ENCODE results near the gene MPRIP. TPM values are rescaled to one million over a fixed set of nuclear protein-coding genes. Genes with fewer than 3 reads are reported as not detected.

The MPRIP gene
- total RNA-seq, 1 donor: 86.5 TPM

DNA sequence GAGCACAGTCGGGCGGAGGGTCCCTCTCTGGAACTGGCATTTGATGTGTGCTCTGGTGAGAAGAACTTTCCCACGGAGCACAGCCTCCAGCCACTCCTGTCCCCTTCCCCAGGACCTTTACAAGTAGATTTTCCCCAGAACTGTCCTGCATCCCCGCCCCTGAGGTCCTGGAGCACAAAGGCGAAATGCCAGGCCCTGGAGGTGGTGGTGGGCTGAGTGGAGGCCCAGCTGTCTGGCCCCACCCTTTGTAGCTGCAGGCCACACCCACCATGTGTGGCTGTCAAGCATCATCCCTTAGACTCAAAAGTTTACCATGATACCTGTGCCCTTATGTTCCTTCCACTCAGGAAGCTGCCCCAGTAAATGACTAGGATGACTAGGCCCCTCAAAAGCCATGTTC, 126.1 kb downstream of the MPRIP start:
- H3K4me3 ChIP-seq (ENCODE audit: low read depth, low read length): no peak overlapping the region
- TF ChIP-seq, protein P1, sequence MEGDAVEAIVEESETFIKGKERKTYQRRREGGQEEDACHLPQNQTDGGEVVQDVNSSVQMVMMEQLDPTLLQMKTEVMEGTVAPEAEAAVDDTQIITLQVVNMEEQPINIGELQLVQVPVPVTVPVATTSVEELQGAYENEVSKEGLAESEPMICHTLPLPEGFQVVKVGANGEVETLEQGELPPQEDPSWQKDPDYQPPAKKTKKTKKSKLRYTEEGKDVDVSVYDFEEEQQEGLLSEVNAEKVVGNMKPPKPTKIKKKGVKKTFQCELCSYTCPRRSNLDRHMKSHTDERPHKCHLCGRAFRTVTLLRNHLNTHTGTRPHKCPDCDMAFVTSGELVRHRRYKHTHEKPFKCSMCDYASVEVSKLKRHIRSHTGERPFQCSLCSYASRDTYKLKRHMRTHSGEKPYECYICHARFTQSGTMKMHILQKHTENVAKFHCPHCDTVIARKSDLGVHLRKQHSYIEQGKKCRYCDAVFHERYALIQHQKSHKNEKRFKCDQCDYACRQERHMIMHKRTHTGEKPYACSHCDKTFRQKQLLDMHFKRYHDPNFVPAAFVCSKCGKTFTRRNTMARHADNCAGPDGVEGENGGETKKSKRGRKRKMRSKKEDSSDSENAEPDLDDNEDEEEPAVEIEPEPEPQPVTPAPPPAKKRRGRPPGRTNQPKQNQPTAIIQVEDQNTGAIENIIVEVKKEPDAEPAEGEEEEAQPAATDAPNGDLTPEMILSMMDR (IDR thresholded peaks at IDR 0.05; ENCODE audit: insufficient read depth, low read length): no peak
- no peak for DNase-seq (ENCODE audit: low read depth)

- DNase-seq (ENCODE audit: low read depth): no peak
- no peak overlapping the region for H3K4me3 ChIP-seq (ENCODE audit: low read depth, low read length)
- TF ChIP-seq, protein P1 (IDR thresholded peaks at IDR 0.05; ENCODE audit: insufficient read depth, low read length): no peak
Measured at GRCh38 chr17:17169396-17169795, 127.1 kb downstream of the MPRIP start.

GRCh38 chr17:17170346-17170985, 128.2 kb downstream of the MPRIP start:
- peak; percentile 64 for DNase-seq (ENCODE audit: low read depth)
- TF ChIP-seq, protein P1 (IDR thresholded peaks at IDR 0.05; ENCODE audit: insufficient read depth, low read length): no peak
- H3K4me3 ChIP-seq (ENCODE audit: low read depth, low read length): no peak overlapping the region

DNA sequence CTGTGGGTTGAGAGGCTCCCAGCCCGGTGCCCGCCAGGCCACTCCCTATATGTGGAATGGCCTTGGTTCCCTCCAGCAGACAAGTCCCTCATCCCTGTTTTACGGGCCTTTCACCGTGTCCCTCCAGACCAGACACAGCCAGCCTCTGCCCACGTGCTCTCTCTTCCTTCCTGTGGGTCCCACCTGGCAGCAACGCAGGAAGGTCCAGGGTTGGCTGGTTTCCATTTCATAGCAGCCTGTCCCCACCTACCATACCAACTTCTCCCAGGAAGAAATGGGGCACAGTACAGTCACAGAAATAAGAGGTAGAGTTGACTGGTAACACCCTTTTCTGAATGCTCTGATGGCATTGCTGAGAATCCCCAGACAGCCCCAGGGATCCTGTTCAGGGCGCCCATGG, 128.9 kb downstream of the MPRIP start:
- no peak overlapping the region for H3K4me3 ChIP-seq (ENCODE audit: low read depth, low read length)
- TF ChIP-seq, protein P1 (IDR thresholded peaks at IDR 0.05; ENCODE audit: insufficient read depth, low read length): no peak
- DNase-seq (ENCODE audit: low read depth): no peak

GRCh38 chr17:17172001-17172939, 130.0 kb downstream of the MPRIP start:
- DNase-seq (ENCODE audit: low read depth): no peak
- TF ChIP-seq, protein P1 (IDR thresholded peaks at IDR 0.05; ENCODE audit: insufficient read depth, low read length): no peak
- no peak overlapping the region for H3K4me3 ChIP-seq (ENCODE audit: low read depth, low read length)

GRCh38 chr17:17172990-17173389, 130.7 kb downstream of the MPRIP start:
- TF ChIP-seq, protein P1 (IDR thresholded peaks at IDR 0.05; ENCODE audit: insufficient read depth, low read length): no peak
- DNase-seq (ENCODE audit: low read depth): no peak
- no peak overlapping the region for H3K4me3 ChIP-seq (ENCODE audit: low read depth, low read length)
